ENCODE results near the gene IL21R.

DNA sequence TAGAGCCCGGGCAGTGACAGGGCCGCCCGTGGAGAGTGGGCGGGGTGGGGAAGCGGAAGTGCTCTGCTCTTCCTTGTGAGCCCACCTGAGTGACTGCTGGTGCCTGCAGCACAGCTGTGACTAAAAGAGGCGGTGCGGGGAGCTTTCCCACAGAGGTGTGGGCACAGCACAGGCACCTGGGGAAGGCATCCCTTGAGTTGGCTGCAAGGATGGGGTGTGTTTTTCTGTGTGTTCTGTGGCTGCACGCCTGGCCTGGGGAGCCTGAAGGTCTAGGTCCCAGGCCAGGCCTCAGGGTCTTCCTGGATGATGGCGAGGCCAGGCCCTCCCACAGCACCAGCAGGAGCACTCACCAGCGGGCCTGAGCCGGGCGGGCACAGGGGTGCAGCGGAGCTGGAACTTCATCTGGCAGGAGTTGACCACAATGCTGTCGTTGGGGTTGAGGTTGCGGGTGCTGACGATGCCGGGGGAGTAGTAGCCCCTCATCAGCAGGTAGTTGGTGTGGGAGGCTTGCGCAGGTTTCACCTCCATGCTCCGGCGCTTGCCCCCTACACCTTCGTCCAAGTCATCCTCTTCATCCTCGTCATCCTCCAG, 67.1 kb downstream of the IL21R start:
- TF ChIP-seq CTCF (conservative IDR thresholded peaks at IDR 0.05): no peak
- no peak for TF ChIP-seq ZFX (IDR thresholded peaks at IDR 0.05)
